K562 (cell line): ENCODE data around the gene PDE11A.

Experiments used
- CTCF ChIP-seq, 3 experiments: IDR thresholded peaks in 2 of 3; conservative IDR thresholded peaks in 1 of 3; 2 replicates each; pipeline ENCODE4 v1.5.1; 2011 to 2012; ENCODE audit warnings: low read length in 3 of 3, mild to moderate bottlenecking in 3 of 3, control low read depth in 2 of 3, improper control_type of control experiment in 1 of 3, inconsistent platforms in 1 of 3, low read depth in 1 of 3, mixed read lengths in 1 of 3, moderate library complexity in 1 of 3; ENCODE audit not compliant: insufficient read depth in 2 of 3
- RBFOX2 ChIP-seq: fragments of 200-400 bp; formaldehyde crosslinking; IDR thresholded peaks from 2 replicates; pipeline ENCODE4 v1.6.1; 2017; ENCODE audit warnings: low read depth, mild to moderate bottlenecking, low read length, moderate library complexity
- SRF ChIP-seq, 2 experiments: fragments of 250-450, 450-650 bp in 1 of 2; sonication (Bioruptor Pico) in 1 of 2; sonication (generic) in 1 of 2; formaldehyde crosslinking; IDR thresholded peaks; 2 replicates each; pipeline versions ENCODE4 v1.5.0 to v1.5.1; 2020 to 2022; ENCODE audit warnings: mild to moderate bottlenecking in 1 of 2, missing genetic modification reagents in 1 of 2
- ZNF561 ChIP-seq: fragments of 450-650 bp; formaldehyde crosslinking; conservative IDR thresholded peaks from 2 replicates; pipeline ENCODE4 v1.4.0; 2020; ENCODE audit warnings: mild to moderate bottlenecking, moderate library complexity
- TF ChIP-seq, protein P1 (sequence below): sonication (generic); formaldehyde crosslinking; IDR thresholded peaks from 2 replicates; pipeline ENCODE4 v1.8.1; 2023; ENCODE audit warnings: mild to moderate bottlenecking, missing genetic modification reagents, moderate library complexity

DNA sequence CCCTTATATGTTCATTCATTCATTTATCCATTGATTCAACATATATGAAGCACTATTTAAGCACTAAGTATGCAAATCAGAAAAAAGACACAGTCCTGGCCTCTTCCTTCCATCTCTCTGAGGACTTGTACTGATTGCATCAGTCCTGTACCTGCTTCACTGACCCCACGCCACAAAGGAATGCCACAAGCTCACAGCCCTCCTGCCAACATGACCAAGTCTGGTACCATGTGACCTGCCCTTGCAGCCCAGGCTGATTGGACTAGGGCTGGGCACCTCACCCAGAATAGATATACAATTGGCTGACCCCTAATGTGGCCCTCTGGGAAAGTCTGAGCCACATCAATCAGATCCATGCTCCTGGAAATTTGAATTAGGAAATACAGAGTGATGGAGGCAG lies 483.4 kb downstream of the PDE11A start:
- TF ChIP-seq SRF (CRISPR knock-in tag; IDR thresholded peaks at IDR 0.05) (no peak), CTCF (IDR thresholded peaks at IDR 0.05 in 2 of 3, conservative IDR thresholded peaks at IDR 0.05 in 1 of 3; ENCODE audit: insufficient read depth in 2 of 3, low read depth in 1 of 3, low read length in 3 of 3) (no peak), ZNF561 (CRISPR knock-in tag) (no peak), RBFOX2 (no peak)
- TF ChIP-seq, protein P1, sequence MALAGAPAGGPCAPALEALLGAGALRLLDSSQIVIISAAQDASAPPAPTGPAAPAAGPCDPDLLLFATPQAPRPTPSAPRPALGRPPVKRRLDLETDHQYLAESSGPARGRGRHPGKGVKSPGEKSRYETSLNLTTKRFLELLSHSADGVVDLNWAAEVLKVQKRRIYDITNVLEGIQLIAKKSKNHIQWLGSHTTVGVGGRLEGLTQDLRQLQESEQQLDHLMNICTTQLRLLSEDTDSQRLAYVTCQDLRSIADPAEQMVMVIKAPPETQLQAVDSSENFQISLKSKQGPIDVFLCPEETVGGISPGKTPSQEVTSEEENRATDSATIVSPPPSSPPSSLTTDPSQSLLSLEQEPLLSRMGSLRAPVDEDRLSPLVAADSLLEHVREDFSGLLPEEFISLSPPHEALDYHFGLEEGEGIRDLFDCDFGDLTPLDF (CRISPR knock-in tag) = no peak
